Measurements from ENCODE around the gene BLM. TPM values are rescaled to one million over a fixed set of nuclear protein-coding genes. Genes with fewer than 3 reads are reported as not detected.

The BLM gene
- total RNA-seq, 1 donor from 2014 or later, result 3.7 TPM

DNA sequence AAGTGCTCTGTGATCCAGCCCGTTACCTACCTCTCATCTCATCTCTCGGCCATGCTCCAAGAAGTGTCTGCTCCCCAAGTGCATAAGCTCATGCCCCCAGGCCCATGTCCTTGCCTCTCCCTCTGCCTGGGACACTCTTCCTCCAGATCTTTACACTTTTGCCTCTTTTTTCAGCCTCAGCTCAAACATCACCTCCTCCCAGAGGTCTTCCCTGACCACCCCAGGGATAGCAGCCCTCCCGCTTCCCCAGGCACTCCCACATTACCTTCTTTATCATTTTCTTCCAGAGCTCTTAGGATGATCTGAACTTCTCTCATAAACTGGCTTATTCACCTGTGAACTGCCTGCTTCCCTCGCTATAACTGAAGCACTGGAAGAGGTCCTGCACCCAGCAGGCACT, 148.6 kb downstream of the BLM start:
- Histone ChIP-seq H3K4me2 (ENCODE audit: low read length) (no peak overlapping the region), H3K27me3 (ENCODE audit: insufficient read depth, low read length) (no peaks in the 10 kb centered on the region), H3K36me3 (ENCODE audit: insufficient read depth, low read length) (no peaks in the 10 kb centered on the region), H3K27ac (ENCODE audit: low read depth, low read length) (no peak overlapping the region), H3K9ac (ENCODE audit: low read length) (no peak overlapping the region), H3K4me1 (ENCODE audit: insufficient read depth, low read length) (peaks cover 21% of the 10 kb centered on the region), H3K4me3 (ENCODE audit: insufficient read depth, low read depth, low read length) (no peak overlapping the region), H3K79me2 (ENCODE audit: insufficient read depth, low read length) (peaks cover 9% of the 10 kb centered on the region), H3K9me3 (ENCODE audit: insufficient read depth, low read depth, low read length) (no peaks in the 10 kb centered on the region), H4K20me1 (ENCODE audit: insufficient read depth, low read length) (no peaks in the 10 kb centered on the region), H2AFZ (ENCODE audit: low read depth, low read length) (no peak overlapping the region)
- Mint-ChIP-seq H3K27ac (ENCODE audit: unreplicated experiment) (no peak overlapping the region), H3K36me3 (ENCODE audit: low read depth, unreplicated experiment) (peaks cover 3% of the 10 kb centered on the region), H3K9me3 (ENCODE audit: unreplicated experiment) (no peaks in the 10 kb centered on the region), H3K4me3 (ENCODE audit: unreplicated experiment) (no peak overlapping the region), H3K27me3 (ENCODE audit: low read depth, unreplicated experiment) (peaks cover 5% of the 10 kb centered on the region), H3K4me1 (ENCODE audit: low read depth, unreplicated experiment) (peaks cover 25% of the 10 kb centered on the region)
- FAIRE-seq (no peak), DNase-seq (ENCODE audit: low read depth) (no peak)
- TF ChIP-seq EZH2 (IDR thresholded peaks at IDR 0.05; ENCODE audit: insufficient read depth, low read length), result no peak
- TF ChIP-seq, protein P1, sequence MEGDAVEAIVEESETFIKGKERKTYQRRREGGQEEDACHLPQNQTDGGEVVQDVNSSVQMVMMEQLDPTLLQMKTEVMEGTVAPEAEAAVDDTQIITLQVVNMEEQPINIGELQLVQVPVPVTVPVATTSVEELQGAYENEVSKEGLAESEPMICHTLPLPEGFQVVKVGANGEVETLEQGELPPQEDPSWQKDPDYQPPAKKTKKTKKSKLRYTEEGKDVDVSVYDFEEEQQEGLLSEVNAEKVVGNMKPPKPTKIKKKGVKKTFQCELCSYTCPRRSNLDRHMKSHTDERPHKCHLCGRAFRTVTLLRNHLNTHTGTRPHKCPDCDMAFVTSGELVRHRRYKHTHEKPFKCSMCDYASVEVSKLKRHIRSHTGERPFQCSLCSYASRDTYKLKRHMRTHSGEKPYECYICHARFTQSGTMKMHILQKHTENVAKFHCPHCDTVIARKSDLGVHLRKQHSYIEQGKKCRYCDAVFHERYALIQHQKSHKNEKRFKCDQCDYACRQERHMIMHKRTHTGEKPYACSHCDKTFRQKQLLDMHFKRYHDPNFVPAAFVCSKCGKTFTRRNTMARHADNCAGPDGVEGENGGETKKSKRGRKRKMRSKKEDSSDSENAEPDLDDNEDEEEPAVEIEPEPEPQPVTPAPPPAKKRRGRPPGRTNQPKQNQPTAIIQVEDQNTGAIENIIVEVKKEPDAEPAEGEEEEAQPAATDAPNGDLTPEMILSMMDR (IDR thresholded peaks at IDR 0.05; ENCODE audit: insufficient read depth, low read depth, low read length), result no peak

Other genes starting within 250 kb of the BLM start
- 21.4 and 22.2 TPM in 2 replicates for gene CRTC3, start 187.4 kb upstream of the BLM start, total RNA-seq
- 122 and 135 TPM in 2 replicates for gene FURIN, start 151.2 kb downstream of the BLM start, total RNA-seq
- 4.4 and 7.2 TPM in 2 replicates for gene FES, start 167.2 kb downstream of the BLM start, total RNA-seq
- 18.5 and 21.3 TPM in 2 replicates for gene MAN2A2, start 186.0 kb downstream of the BLM start, total RNA-seq
- gene HDDC3, start 215.2 kb downstream of the BLM start, total RNA-seq, result 9.7 and 10.5 TPM in 2 replicates
- 56.2 and 56.6 TPM in 2 replicates for gene UNC45A, start 217.9 kb downstream of the BLM start, total RNA-seq
- 6.5 and 6.8 TPM in 2 replicates for gene RCCD1, start 237.5 kb downstream of the BLM start, total RNA-seq

Measured in astrocyte (in vitro differentiated cells and primary cell).